PC-3 (cell line): ENCODE data around the gene ANTXR1. TPM values are rescaled to one million over a fixed set of nuclear protein-coding genes. Genes with fewer than 3 reads are reported as not detected.

Source experiments
- ATAC-seq: fragments of 200-7000 bp; cut with Tn5 transposase; 2 replicates; pipeline ENCODE4 v1.9.1; 2020; ENCODE audit warnings: mild to moderate bottlenecking, moderate library complexity
- BruUV-seq: library from RNA; stranded (reverse); fragments of 400-500 nt; replicated peaks from 2 replicates; lab custom pipeline; 2021; lab: Mats Ljungman, UMichigan
- CTCF ChIA-PET: fragments of 300-600 bp; sonication (Branson Sonifier 250); formaldehyde crosslinking; loops from one replicate; lab custom pipeline; 2022; ENCODE audit warnings: antibody characterized with exemption; lab: Charles Lee
- POLR2A ChIA-PET: fragments of 300-600 bp; sonication (Branson Sonifier 250); formaldehyde crosslinking; loops from one replicate; lab custom pipeline; 2022; ENCODE audit warnings: antibody characterized with exemption; ENCODE audit not compliant: unreplicated experiment; lab: Charles Lee
- DNase-seq: peaks from one replicate; pipeline ENCODE4 v3.0.0-alpha.2; 2015
- H2AFZ ChIP-seq: fragments of 300-600 bp; sonication (generic); 2 replicates; pipeline ENCODE4 v1.6.0; 2016; ENCODE audit warnings: antibody characterized with exemption, low read length
- H3F3A ChIP-seq: fragments of 300-600 bp; sonication (generic); one replicate; pipeline ENCODE4 v1.6.0; 2017; ENCODE audit warnings: antibody characterized with exemption, low read length, control low read depth, mild to moderate bottlenecking; ENCODE audit not compliant: unreplicated experiment
- H3K27ac ChIP-seq: fragments of 300-600 bp; sonication (generic); 2 replicates; pipeline ENCODE4 v1.5.1; 2016; ENCODE audit warnings: mild to moderate bottlenecking, low read length
- H3K27me3 ChIP-seq: fragments of 300-600 bp; sonication (generic); 2 replicates; pipeline ENCODE4 v1.6.1; 2016; ENCODE audit warnings: low read length, mixed read lengths
- H3K36me3 ChIP-seq: fragments of 300-600 bp; sonication (generic); 2 replicates; pipeline ENCODE4 v1.6.1; 2016; ENCODE audit warnings: low read depth, mixed run types, low read length, mixed read lengths
- H3K4me1 ChIP-seq: fragments of 300-600 bp; sonication (generic); 2 replicates; pipeline ENCODE4 v1.5.1; 2016; ENCODE audit warnings: low read length; ENCODE audit not compliant: insufficient read depth
- H3K4me2 ChIP-seq: fragments of 300-600 bp; sonication (generic); 2 replicates; pipeline ENCODE4 v1.6.0; 2016; ENCODE audit warnings: low read length
- H3K4me3 ChIP-seq: fragments of 300-600 bp; sonication (generic); 2 replicates; pipeline ENCODE4 v1.5.1; 2016; ENCODE audit warnings: mild to moderate bottlenecking, low read length, mixed read lengths
- H3K79me2 ChIP-seq: fragments of 300-600 bp; sonication (generic); 2 replicates; pipeline ENCODE4 v1.6.1; 2017; ENCODE audit warnings: low read length, mixed read lengths
- H3K9ac ChIP-seq: fragments of 300-600 bp; sonication (generic); 2 replicates; pipeline ENCODE4 v1.6.0; 2016; ENCODE audit warnings: mild to moderate bottlenecking, low read length
- H3K9me2 ChIP-seq: fragments of 300-600 bp; sonication (generic); replicated peaks from 2 replicates; pipeline ENCODE4 v1.6.1; 2016; ENCODE audit warnings: mixed run types, low read length, mixed read lengths
- H3K9me3 ChIP-seq: fragments of 300-600 bp; sonication (generic); 2 replicates; pipeline ENCODE4 v1.6.1; 2016; ENCODE audit warnings: low read length, mixed read lengths
- H4K20me1 ChIP-seq: fragments of 300-600 bp; sonication (generic); 2 replicates; pipeline ENCODE4 v1.6.1; 2016; ENCODE audit warnings: low read length, mixed read lengths
- CTCF ChIP-seq: fragments of 300-600 bp; sonication (generic); conservative IDR thresholded peaks from 2 replicates; pipeline ENCODE4 v1.5.1; 2017; ENCODE audit warnings: antibody characterized with exemption, low read depth, mild to moderate bottlenecking, low read length
- EZH2 ChIP-seq: fragments of 300-600 bp; sonication (generic); IDR thresholded peaks from one replicate; pipeline ENCODE4 v1.6.1; 2017; ENCODE audit warnings: antibody characterized with exemption, mild to moderate bottlenecking, low read length; ENCODE audit not compliant: unreplicated experiment
- EZH2phosphoT487 ChIP-seq: fragments of 300-600 bp; sonication (generic); IDR thresholded peaks from 2 replicates; pipeline ENCODE4 v1.6.1; 2018; ENCODE audit warnings: mild to moderate bottlenecking, antibody characterized with exemption, low read length, borderline replicate concordance
- intact Hi-C: fragments of 100-400 bp; cut with micrococcal nuclease; formaldehyde crosslinking; loops from 2 replicates; pipeline ENCODE4 v1.9.0; 2023
- total RNA-seq: library from RNA; depleted of rRNA; stranded (reverse); fragments of >200 nt; gene quantifications from 2 replicates; pipeline ENCODE4 v1.2.3, GENCODE V29; 2014

The ANTXR1 gene
- total RNA-seq, 1 experiment from 2014 or later, result 31.2 TPM

- H3K4me1 ChIP-seq, result peaks cover 14% of the 10 kb centered on the region
- H3K9me2 ChIP-seq, result 0 out of 2 replicates have a peak, but pooled peaks cover 6% of the 10 kb centered on the region
- no peaks in the 10 kb centered on the region for H3F3A ChIP-seq
- no peak overlapping the region for H2AFZ ChIP-seq
- no peak overlapping the region for H3K4me2 ChIP-seq
- ChIA-PET POLR2A (no interaction called here), CTCF (no interaction called here)
- H4K20me1 ChIP-seq, result no peaks in the 10 kb centered on the region
- BruUV-seq, result no TSS peak
- H3K79me2 ChIP-seq, result no peaks in the 10 kb centered on the region
- H3K27ac ChIP-seq, result no peak overlapping the region
- DNase-seq (no peak), ATAC-seq (no peak)
- H3K9me3 ChIP-seq, result no peaks in the 10 kb centered on the region
- H3K36me3 ChIP-seq, result no peaks in the 10 kb centered on the region
- no peak for TF ChIP-seq EZH2
- no peak for TF ChIP-seq EZH2phosphoT487
- TF ChIP-seq CTCF, result no peak
- no peak overlapping the region for H3K9ac ChIP-seq
- H3K27me3 ChIP-seq, result no peaks in the 10 kb centered on the region
- intact Hi-C loops, result no loop called here
- H3K4me3 ChIP-seq, result no peak overlapping the region
These were observed 35.5 kb upstream of the ANTXR1 start for GRCh38 chr2:68977453-68977852.

GRCh38 chr2:68978098-68978497, 34.9 kb upstream of the ANTXR1 start:
- Histone ChIP-seq H3K4me1 (peaks cover 8% of the 10 kb centered on the region), H3K4me2 (no peak overlapping the region), H3K4me3 (no peak overlapping the region), H3K9me3 (no peaks in the 10 kb centered on the region), H2AFZ (no peak overlapping the region), H4K20me1 (no peaks in the 10 kb centered on the region), H3K36me3 (no peaks in the 10 kb centered on the region), H3F3A (no peaks in the 10 kb centered on the region), H3K27me3 (no peaks in the 10 kb centered on the region), H3K9ac (no peak overlapping the region), H3K79me2 (no peaks in the 10 kb centered on the region), H3K27ac (no peak overlapping the region), H3K9me2 (0 out of 2 replicates have a peak, but pooled peaks cover 6% of the 10 kb centered on the region)
- ChIA-PET CTCF (no interaction called here), POLR2A (no interaction called here)
- TF ChIP-seq EZH2, result no peak
- no peak for TF ChIP-seq CTCF
- no peak for TF ChIP-seq EZH2phosphoT487
- DNase-seq, result no peak
- no TSS peak for BruUV-seq
- no peak for ATAC-seq
- intact Hi-C loops, result no loop called here

- Histone ChIP-seq H3K79me2 (no peaks in the 10 kb centered on the region), H3K9me2 (no peaks in the 10 kb centered on the region), H3K4me3 (no peak overlapping the region), H4K20me1 (no peaks in the 10 kb centered on the region), H3K27ac (no peak overlapping the region), H3K4me2 (no peak overlapping the region), H3K4me1 (no peaks in the 10 kb centered on the region), H3K36me3 (no peaks in the 10 kb centered on the region), H2AFZ (no peak overlapping the region), H3F3A (no peaks in the 10 kb centered on the region), H3K9me3 (no peaks in the 10 kb centered on the region), H3K9ac (no peak overlapping the region), H3K27me3 (no peaks in the 10 kb centered on the region)
- TF ChIP-seq EZH2phosphoT487, result no peak
- no peak for TF ChIP-seq EZH2
- TF ChIP-seq CTCF, result no peak
- intact Hi-C loops, result no loop called here
- BruUV-seq, result no TSS peak
- ATAC-seq (no peak), DNase-seq (no peak)
- POLR2A ChIA-PET, result no interaction called here
- CTCF ChIA-PET, result no interaction called here
These were observed 32.0 kb upstream of the ANTXR1 start for GRCh38 chr2:68980956-68981355.
